ENCODE results near the gene PHLDB3. TPM values are rescaled to one million over a fixed set of nuclear protein-coding genes. Genes with fewer than 3 reads are reported as not detected.

The PHLDB3 gene
- total RNA-seq, 1 experiment from 2014 or later = 36.7 TPM

DNA sequence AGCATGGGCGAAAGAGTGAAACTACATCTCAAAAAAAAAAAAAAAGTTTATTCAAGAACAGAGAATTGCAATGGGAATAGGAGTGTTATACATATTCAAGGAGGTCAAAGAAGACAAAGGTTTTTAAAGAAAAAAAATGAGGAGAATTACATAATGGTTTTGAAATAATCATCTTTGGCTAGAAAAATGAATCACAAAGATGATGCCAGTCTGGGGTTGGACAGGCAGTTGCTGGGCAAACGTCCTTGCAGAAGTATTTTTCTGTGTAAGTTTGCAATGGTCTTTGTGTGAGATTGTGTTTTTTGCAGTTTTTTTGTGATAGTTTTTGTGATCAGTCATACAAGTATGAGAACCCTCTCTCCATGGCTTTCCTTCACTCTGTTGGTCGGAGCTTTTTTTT is 62.8 kb downstream of the PHLDB3 start:
- H3F3A ChIP-seq (ENCODE audit: insufficient read depth, low read depth) = peaks cover 39% of the 10 kb centered on the region
- no peak overlapping the region for H2AFZ ChIP-seq
- H3K9me2 ChIP-seq (ENCODE audit: insufficient read depth) = no peaks in the 10 kb centered on the region
- H3K27ac ChIP-seq = no peak overlapping the region
- TF ChIP-seq EZH2 (IDR thresholded peaks at IDR 0.05; ENCODE audit: low read depth) = no peak
- TF ChIP-seq, protein P1, sequence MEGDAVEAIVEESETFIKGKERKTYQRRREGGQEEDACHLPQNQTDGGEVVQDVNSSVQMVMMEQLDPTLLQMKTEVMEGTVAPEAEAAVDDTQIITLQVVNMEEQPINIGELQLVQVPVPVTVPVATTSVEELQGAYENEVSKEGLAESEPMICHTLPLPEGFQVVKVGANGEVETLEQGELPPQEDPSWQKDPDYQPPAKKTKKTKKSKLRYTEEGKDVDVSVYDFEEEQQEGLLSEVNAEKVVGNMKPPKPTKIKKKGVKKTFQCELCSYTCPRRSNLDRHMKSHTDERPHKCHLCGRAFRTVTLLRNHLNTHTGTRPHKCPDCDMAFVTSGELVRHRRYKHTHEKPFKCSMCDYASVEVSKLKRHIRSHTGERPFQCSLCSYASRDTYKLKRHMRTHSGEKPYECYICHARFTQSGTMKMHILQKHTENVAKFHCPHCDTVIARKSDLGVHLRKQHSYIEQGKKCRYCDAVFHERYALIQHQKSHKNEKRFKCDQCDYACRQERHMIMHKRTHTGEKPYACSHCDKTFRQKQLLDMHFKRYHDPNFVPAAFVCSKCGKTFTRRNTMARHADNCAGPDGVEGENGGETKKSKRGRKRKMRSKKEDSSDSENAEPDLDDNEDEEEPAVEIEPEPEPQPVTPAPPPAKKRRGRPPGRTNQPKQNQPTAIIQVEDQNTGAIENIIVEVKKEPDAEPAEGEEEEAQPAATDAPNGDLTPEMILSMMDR (conservative IDR thresholded peaks at IDR 0.05) = no peak
- no peaks in the 10 kb centered on the region for H4K20me1 ChIP-seq (ENCODE audit: insufficient read depth)
- H3K4me1 ChIP-seq (replicated peaks; ENCODE audit: insufficient read depth) = peaks cover 31% of the 10 kb centered on the region
- H3K36me3 ChIP-seq (ENCODE audit: low read depth) = no peaks in the 10 kb centered on the region
- no TSS peak for BruUV-seq (replicated peaks)
- intact Hi-C loops (cut with micrococcal nuclease; ENCODE audit: unreplicated experiment) = loop anchor here (10.0 kb wide), 1 partner anchor 343 kb away; the partner anchor contains the start of gene KCNN4
- ChIA-PET CTCF (no interaction called here), POLR2A (ENCODE audit: unreplicated experiment) (interaction anchor here (0.6 kb wide), 1 partner anchor 1781 kb away, joined by 4 read pairs; no protein-coding TSS in a partner anchor)
- DNase-seq = no peak
- H3K79me2 ChIP-seq (ENCODE audit: low read depth) = no peaks in the 10 kb centered on the region
- H3K9me3 ChIP-seq (ENCODE audit: insufficient read depth, low read depth) = no peaks in the 10 kb centered on the region
- H3K4me3 ChIP-seq = no peak overlapping the region
- H3K4me2 ChIP-seq = no peak overlapping the region
- no peaks in the 10 kb centered on the region for H3K27me3 ChIP-seq (ENCODE audit: insufficient read depth, low read depth)

DNA sequence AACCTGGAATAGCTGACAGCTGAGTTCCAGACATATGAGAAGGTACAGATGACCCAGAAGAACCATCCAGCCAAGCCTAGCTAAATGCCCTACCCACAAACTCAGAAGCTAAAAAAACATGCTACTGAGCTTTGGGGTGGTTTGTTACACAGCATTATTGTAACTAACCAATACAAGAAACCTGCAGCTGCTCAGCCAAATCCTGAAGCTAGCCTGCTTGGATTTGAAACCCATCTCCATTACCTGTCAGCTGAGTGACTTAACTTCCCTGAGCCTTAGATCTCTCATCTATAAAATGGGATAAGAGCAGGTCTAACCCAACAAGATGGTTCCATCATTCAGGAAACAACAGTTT is 64.9 kb downstream of the PHLDB3 start:
- DNase-seq = no peak
- Histone ChIP-seq H3K4me3 (no peak overlapping the region), H3K4me2 (peak overlapping the region; percentile 44), H3K4me1 (replicated peaks; ENCODE audit: insufficient read depth) (peaks cover 31% of the 10 kb centered on the region), H3K36me3 (ENCODE audit: low read depth) (no peaks in the 10 kb centered on the region), H4K20me1 (ENCODE audit: insufficient read depth) (no peaks in the 10 kb centered on the region), H3K9me2 (ENCODE audit: insufficient read depth) (no peaks in the 10 kb centered on the region), H3K27me3 (ENCODE audit: insufficient read depth, low read depth) (no peaks in the 10 kb centered on the region), H3K9me3 (ENCODE audit: insufficient read depth, low read depth) (no peaks in the 10 kb centered on the region), H3K27ac (peak overlapping the region; percentile 64), H2AFZ (no peak overlapping the region), H3F3A (ENCODE audit: insufficient read depth, low read depth) (peaks cover 39% of the 10 kb centered on the region), H3K79me2 (ENCODE audit: low read depth) (no peaks in the 10 kb centered on the region)
- TF ChIP-seq, protein P1 (conservative IDR thresholded peaks at IDR 0.05) = no peak
- TF ChIP-seq EZH2 (IDR thresholded peaks at IDR 0.05; ENCODE audit: low read depth) = no peak
- POLR2A ChIA-PET (ENCODE audit: unreplicated experiment) = interaction anchor here (0.7 kb wide), 1 partner anchor 229 kb away, joined by 7 read pairs; no protein-coding TSS in a partner anchor
- CTCF ChIA-PET = interaction anchor here (0.7 to 1.4 kb wide), 3 partner anchors 24 to 116 kb away, joined by 3 to 4 read pairs (median 3); no protein-coding TSS in a partner anchor
- intact Hi-C loops (cut with micrococcal nuclease; ENCODE audit: unreplicated experiment) = loop anchor here (10.0 kb wide), 4 partner anchors 155 to 345 kb away; partner anchors contain the start of genes IRGQ, KCNN4 and ZNF576
- no TSS peak for BruUV-seq (replicated peaks)

DNA sequence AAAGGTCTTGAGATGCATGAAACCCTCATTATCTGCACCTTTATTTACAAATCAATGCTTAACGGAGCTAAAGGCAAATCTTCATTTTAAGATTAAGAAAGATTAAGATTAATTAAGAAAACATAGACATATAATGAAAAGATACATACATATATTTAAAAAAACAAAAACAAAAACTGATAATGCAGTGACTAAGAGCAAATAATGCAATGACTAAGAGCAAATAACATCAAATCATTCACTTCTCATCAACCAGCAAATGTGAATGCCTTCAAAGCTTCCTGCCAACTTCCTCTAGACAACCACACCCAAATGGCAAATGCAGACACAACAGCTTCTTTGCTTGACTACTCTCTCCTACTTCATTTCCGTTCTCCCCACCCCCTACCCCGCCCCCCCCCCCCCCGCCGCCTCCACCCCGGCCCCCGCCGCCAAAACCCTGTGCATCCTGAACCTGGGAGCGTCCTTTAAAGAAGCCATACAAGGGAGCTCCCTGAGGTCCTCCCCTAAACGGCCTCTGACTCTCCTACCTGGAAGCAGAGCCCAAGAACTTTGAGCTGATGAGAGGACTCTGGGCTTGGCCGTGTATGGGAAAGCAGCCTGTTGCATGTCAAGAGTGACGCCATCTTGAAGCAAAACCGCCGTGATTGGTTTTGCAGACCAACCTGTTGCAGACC is 65.4 kb downstream of the PHLDB3 start:
- TF ChIP-seq, protein P1 (conservative IDR thresholded peaks at IDR 0.05) = no peak
- Histone ChIP-seq H3K79me2 (ENCODE audit: low read depth) (no peaks in the 10 kb centered on the region), H3F3A (ENCODE audit: insufficient read depth, low read depth) (peaks cover 39% of the 10 kb centered on the region), H3K27ac (peak overlapping the region; percentile 93), H4K20me1 (ENCODE audit: insufficient read depth) (no peaks in the 10 kb centered on the region), H3K9me3 (ENCODE audit: insufficient read depth, low read depth) (no peaks in the 10 kb centered on the region), H3K4me3 (peak overlapping the region; percentile 31; the same call in 1 of the 2 replicates), H3K36me3 (ENCODE audit: low read depth) (no peaks in the 10 kb centered on the region), H3K4me2 (peak overlapping the region; percentile 73), H3K4me1 (replicated peaks; ENCODE audit: insufficient read depth) (peaks cover 31% of the 10 kb centered on the region), H2AFZ (no peak overlapping the region), H3K9me2 (ENCODE audit: insufficient read depth) (no peaks in the 10 kb centered on the region), H3K27me3 (ENCODE audit: insufficient read depth, low read depth) (no peaks in the 10 kb centered on the region)
- peak; percentile 35 to 96 for DNase-seq
- intact Hi-C loops (cut with micrococcal nuclease; ENCODE audit: unreplicated experiment) = loop anchor here (10.0 kb wide), 3 partner anchors 156 to 334 kb away; partner anchors contain the start of genes IRGQ and ZNF576
- POLR2A ChIA-PET (ENCODE audit: unreplicated experiment) = interaction anchor here (0.6 to 0.7 kb wide), 4 partner anchors 26 to 418 kb away, joined by 4 to 7 read pairs (median 6); no protein-coding TSS in a partner anchor
- CTCF ChIA-PET = interaction anchor here (0.5 to 1.4 kb wide), 7 partner anchors 14 to 388 kb away, joined by 3 to 4 read pairs (median 4); no protein-coding TSS in a partner anchor
- no TSS peak for BruUV-seq (replicated peaks)
